Activated naive CD4-positive, alpha-beta T cell treated with anti-CD3 and anti-CD28 coated beads, Interleukin-2, amount 50 U/mL, for 24 hours (primary cell): ENCODE results near the gene CHEK1.
"Not testable (repeated sequence)": the region's sequence is repeated elsewhere in the genome, so short reads cannot be mapped to it uniquely, and the experiment has no call there.

Source experiments
- H3K27ac Mint-ChIP-seq: one replicate; pipeline ENCODE4 v1.8.0; 2021; ENCODE audit warnings: mild to moderate bottlenecking, mixed read lengths
- H3K27me3 Mint-ChIP-seq: one replicate; pipeline ENCODE4 v1.8.0; 2021; ENCODE audit warnings: mixed read lengths
- H3K36me3 Mint-ChIP-seq: one replicate; pipeline ENCODE4 v1.8.0; 2021; ENCODE audit warnings: mixed read lengths
- H3K4me1 Mint-ChIP-seq: one replicate; pipeline ENCODE4 v1.8.0; 2021; ENCODE audit warnings: mixed read lengths
- H3K4me3 Mint-ChIP-seq: one replicate; pipeline ENCODE4 v1.8.0; 2021; ENCODE audit warnings: mild to moderate bottlenecking, mixed read lengths
- H3K9me3 Mint-ChIP-seq: one replicate; pipeline ENCODE4 v1.8.0; 2021; ENCODE audit warnings: mixed read lengths

Gene CHEK1

DNA sequence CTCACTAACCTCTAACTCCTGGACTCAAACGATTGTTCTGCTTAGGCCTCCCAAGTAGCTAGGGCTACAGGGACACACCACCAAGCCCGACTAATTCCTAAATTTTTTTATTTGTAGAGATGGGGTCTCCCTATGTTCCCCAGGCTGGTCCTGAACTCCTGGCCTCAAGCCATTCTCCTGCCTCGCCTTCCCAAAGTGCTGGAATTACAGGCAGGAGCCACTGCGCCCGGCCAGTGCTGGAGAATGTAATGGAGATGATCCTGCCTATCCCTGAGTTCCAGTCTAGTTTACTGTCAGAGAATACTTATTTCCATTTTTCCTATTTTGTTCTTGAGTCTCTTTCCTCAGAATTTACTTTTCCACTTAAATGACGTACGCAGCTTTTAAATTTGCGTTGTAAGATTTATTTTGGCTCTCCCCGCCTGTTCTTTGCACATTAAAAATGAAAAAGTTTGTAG lies at the start of gene CHEK1:
Gene CHEK1, plus strand, starts transcription at position 408 of the 458 bp plus-strand sequence. CDS start 1,606 bp downstream, outside the sequence.
- Mint-ChIP-seq H3K36me3 (peaks cover 6% of the 10 kb centered on the region), H3K9me3 (no peaks in the 10 kb centered on the region), H3K4me3 (peak within 1 kb of the TSS; percentile 95), H3K27ac (peak within 1 kb of the TSS; percentile 97), H3K27me3 (no peaks in the 10 kb centered on the region), H3K4me1 (peaks cover 20% of the 10 kb centered on the region)

DNA sequence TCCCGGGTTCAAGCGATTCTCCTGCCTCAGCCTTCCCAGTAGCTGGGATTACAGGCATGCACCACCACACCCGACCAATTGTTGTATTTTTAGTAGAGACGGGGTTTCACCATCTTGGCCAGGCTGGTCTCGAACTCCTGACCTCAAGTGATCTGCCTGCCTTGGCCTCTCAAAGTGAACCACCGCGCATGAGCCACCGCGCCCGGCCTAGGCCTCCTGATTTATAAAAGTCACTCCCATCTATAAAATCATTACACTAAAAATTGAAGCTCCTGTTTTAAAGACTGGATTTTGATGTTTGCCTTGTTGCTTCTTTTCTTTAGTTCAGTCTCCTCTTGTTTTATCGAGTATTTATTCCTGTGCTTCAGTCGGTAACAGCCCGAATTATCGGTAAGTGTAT lies 47.8 kb upstream of the CHEK1 start:
- not testable (repeated sequence) for H3K27ac Mint-ChIP-seq, H3K9me3 Mint-ChIP-seq, H3K27me3 Mint-ChIP-seq, H3K4me3 Mint-ChIP-seq
- H3K36me3 Mint-ChIP-seq: peaks cover 14% of the 10 kb centered on the region
- H3K4me1 Mint-ChIP-seq: peaks cover 10% of the 10 kb centered on the region

DNA sequence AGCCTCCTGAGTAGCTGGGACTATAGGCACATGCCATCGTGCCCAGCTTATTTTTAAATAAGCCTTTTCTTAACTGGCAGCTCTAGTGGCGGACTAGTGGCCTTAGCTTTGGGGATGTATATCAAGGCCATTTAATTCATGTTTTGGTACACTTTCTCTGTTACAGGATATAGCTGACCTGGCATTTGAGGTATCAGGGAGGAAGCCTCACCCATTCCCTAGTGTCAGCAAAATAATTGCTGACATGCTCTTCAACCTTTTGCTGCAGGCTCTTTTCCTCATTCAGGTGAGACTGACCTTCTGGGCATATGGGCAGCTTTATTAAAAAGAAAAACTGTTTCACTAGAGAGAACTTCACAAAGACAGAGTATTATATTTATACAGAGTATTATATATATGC lies 46.2 kb upstream of the CHEK1 start:
- peaks cover 18% of the 10 kb centered on the region for H3K36me3 Mint-ChIP-seq
- H3K9me3 Mint-ChIP-seq: no peaks in the 10 kb centered on the region
- H3K27ac Mint-ChIP-seq: no peak overlapping the region
- peaks cover 7% of the 10 kb centered on the region for H3K4me1 Mint-ChIP-seq
- no peaks in the 10 kb centered on the region for H3K27me3 Mint-ChIP-seq
- no peak overlapping the region for H3K4me3 Mint-ChIP-seq

DNA sequence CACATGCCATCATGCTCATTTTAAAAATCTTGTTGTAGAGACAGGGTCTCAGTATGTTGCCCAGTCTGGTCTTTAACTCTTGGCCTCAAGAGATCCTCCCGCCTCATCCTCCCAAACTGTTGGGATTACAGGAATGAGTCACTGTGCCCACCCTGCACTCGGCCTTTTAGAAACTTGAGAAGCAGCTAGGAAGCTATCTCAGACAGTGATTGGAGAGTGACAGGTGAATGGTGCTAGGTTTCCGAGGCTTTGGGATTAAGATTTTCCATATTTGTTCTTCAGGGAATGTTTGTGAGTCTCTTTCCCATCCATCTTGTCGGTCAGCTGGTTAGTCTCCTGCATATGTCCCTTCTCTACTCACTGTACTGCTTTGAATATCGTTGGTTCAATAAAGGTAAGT lies 45.2 kb upstream of the CHEK1 start:
- no peaks in the 10 kb centered on the region for H3K4me1 Mint-ChIP-seq
- H3K27me3 Mint-ChIP-seq: no peaks in the 10 kb centered on the region
- H3K36me3 Mint-ChIP-seq: peaks cover 24% of the 10 kb centered on the region
- no peak overlapping the region for H3K4me3 Mint-ChIP-seq
- H3K9me3 Mint-ChIP-seq: no peaks in the 10 kb centered on the region
- H3K27ac Mint-ChIP-seq: no peak overlapping the region

DNA sequence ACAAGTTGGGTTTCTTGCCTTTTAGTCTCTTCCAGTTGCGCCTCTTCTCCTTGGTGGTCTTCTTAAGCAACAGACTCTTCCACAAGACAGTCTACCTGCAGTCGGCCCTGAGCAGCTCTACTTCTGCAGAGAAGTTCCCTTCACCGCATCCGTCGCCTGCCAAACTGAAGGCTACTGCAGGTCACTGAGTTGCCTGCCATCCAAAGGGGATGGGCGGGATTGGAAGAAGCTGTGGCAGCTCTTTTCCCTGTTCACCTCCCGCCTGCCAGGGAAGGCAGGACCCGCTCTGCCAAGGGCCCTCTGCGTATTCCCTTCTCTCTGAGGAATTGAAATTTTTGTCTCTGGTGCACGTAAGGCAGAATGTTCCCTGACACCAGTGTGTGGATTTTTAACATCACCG lies 41.5 kb upstream of the CHEK1 start:
- no peak overlapping the region for H3K27ac Mint-ChIP-seq
- no peaks in the 10 kb centered on the region for H3K9me3 Mint-ChIP-seq
- H3K4me3 Mint-ChIP-seq: no peak overlapping the region
- H3K4me1 Mint-ChIP-seq: no peaks in the 10 kb centered on the region
- H3K27me3 Mint-ChIP-seq: no peaks in the 10 kb centered on the region
- peaks cover 15% of the 10 kb centered on the region for H3K36me3 Mint-ChIP-seq

DNA sequence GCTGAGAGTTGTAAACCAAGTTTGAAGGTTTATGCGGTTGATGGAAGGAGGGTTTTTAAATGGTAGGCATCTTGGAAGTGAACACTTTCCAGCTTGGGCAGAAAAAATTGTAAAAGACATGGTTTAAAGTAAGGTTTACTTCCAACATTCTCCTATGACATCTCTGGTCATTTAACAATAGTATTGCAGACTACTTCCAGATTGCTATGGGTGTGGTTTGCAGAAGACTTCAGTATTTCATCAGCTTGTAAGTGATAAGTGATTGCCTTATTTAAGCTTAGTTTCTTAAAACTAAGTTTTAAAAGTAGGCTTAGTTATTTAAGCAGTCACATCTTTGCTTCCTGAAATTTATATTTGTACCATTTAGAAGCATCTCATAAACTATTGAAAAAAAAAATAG lies 39.5 kb upstream of the CHEK1 start:
- peaks cover 5% of the 10 kb centered on the region for H3K4me1 Mint-ChIP-seq
- no peak overlapping the region for H3K27ac Mint-ChIP-seq
- no peak overlapping the region for H3K4me3 Mint-ChIP-seq
- no peaks in the 10 kb centered on the region for H3K9me3 Mint-ChIP-seq
- H3K36me3 Mint-ChIP-seq: peaks cover 15% of the 10 kb centered on the region
- H3K27me3 Mint-ChIP-seq: no peaks in the 10 kb centered on the region

DNA sequence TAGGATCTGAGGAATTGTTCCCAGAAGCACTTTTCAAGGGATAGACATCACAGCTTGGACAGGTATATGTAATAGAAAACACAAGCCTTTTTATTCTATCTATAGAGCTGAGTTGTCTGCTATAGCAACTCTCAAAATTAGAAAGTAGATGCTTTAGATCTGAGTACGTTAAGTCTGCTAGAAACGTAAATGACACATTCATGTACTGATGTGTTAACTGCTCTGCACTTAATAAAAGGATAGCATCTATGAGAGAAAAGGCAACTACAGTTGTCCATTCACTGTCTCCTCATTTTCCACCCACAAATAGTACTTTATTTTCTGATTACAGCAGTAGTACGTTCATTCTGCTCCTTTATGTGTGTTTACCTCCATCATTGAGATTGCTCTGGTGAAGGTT lies 38.3 kb upstream of the CHEK1 start:
- Mint-ChIP-seq H3K27ac (no peak overlapping the region), H3K36me3 (peaks cover 13% of the 10 kb centered on the region), H3K4me1 (peaks cover 10% of the 10 kb centered on the region), H3K27me3 (no peaks in the 10 kb centered on the region), H3K4me3 (no peak overlapping the region), H3K9me3 (no peaks in the 10 kb centered on the region)

DNA sequence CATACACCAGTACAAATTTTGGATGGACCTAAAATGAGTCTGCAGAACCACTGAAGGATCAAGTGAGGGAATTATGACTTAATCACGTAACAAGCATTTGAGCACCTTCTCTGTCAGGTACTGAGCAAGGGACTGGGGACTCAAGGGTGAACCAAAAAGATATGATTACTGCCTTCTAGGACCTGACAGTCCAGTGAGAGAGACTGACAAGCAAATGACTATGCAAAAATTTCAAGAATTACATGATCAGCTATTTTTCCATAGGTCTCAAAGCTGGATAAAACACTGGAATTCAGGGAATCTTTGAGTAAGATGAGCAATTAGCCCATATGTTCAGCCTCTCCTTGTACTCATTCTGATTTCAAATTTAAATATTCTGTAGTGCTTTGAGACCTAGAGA lies 37.5 kb upstream of the CHEK1 start:
- H3K27me3 Mint-ChIP-seq: no peaks in the 10 kb centered on the region
- no peaks in the 10 kb centered on the region for H3K9me3 Mint-ChIP-seq
- H3K36me3 Mint-ChIP-seq: peaks cover 13% of the 10 kb centered on the region
- H3K27ac Mint-ChIP-seq: no peak overlapping the region
- H3K4me3 Mint-ChIP-seq: no peak overlapping the region
- H3K4me1 Mint-ChIP-seq: peaks cover 11% of the 10 kb centered on the region

DNA sequence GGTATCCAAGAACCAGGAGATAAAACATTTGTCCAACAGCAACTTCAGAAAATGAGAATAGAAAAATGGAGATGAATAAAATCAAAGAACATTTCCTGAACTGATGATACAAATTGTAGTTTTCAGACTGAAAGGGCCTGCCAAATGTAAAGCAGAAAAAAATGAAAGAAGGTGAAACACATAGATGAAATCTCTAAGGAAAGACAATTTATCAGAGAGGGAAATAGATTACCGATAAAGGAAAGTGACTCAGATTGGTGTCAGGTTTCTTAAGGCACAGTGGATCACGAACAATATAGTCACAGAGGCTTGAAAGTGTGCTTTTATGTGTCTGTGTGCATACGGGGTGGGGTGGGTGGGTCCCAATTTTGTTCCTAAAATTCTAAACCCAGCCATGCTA lies 36.5 kb upstream of the CHEK1 start:
- no peaks in the 10 kb centered on the region for H3K9me3 Mint-ChIP-seq

DNA sequence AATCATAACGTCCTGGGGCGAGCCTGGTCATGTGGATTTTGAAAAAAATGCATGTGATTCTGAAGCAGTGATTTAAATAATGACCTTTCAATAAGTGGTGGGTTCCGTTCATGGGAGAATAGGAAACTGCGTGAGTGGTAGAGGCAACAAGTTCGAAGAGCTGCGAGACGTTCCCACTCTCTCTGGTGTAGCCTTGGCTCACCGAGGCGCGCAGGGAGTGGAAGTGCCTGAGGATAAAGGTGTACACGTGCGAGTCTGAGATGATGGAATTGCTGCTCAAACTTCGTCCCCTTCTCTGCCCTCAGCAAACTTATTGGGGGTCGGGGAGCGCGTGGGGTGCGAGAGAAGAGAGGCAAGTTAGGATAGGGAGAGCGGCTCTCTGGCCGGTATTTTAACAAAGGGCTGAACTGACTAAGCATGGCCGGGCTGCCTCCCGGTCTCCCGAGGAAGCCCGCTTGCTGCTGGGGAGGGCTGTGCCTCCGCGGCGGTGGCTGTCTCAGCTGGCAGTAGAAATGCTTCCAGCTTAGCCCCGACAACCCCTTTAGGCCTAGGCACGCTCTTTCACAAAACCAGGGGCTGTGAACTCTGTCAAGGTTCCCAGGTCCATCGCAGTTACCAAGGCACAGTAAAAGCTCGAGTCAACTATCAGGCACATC lies 33.2 kb upstream of the CHEK1 start:
- H3K4me1 Mint-ChIP-seq: peaks cover 49% of the 10 kb centered on the region
- H3K9me3 Mint-ChIP-seq: no peaks in the 10 kb centered on the region
- H3K4me3 Mint-ChIP-seq: peak overlapping the region; percentile 97
- no peaks in the 10 kb centered on the region for H3K27me3 Mint-ChIP-seq
- peaks cover 13% of the 10 kb centered on the region for H3K36me3 Mint-ChIP-seq
- peak overlapping the region; percentile 98 for H3K27ac Mint-ChIP-seq

More for the DNA sequence above, 36.5 kb upstream of the CHEK1 start:
- no peaks in the 10 kb centered on the region for H3K27me3 Mint-ChIP-seq
- H3K36me3 Mint-ChIP-seq: peaks cover 9% of the 10 kb centered on the region
- no peak overlapping the region for H3K27ac Mint-ChIP-seq
- H3K4me1 Mint-ChIP-seq: peaks cover 21% of the 10 kb centered on the region
- no peak overlapping the region for H3K4me3 Mint-ChIP-seq

DNA sequence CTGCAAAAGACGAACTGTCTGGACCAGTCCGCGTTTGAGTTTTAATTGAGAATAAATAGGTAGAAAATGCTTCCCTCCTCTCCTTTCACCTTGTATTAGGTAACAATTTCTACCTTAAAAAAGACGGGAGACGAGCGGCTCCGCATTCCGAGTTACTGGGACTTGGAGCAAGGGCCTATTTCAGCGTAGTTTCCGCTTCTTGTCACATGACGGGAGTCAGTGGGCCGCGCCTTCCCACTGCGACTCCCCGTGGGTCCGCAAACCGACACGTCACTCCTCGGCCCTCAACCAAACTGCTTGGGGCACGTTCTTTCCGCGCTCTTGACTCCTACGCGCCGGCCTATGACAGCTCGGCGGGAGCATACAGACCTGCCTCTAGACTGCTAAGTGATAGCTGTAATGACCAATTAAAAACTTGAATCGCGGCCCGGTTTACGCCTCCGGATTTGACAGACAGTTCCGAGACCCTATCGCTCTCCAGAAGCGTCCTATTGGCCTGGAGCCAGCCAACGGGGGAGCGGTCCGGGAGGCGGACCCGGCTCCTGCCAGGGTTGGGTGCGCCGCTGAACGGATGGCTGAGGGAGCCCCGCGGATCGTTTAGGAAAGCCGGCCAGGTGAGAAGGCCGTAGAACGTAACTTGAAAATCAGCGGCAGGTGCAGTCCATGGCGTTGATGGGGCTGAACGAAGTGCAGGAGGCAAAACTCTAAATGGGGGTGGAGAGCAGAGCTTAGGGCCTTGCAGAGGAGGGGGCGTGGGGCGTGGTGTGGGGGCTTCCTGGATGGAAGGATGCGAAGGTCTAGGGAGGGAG lies 32.5 kb upstream of the CHEK1 start, which contains the start of gene STT3A:
Gene STT3A, plus strand, starts transcription at position 548 of the 809 bp plus-strand sequence. CDS start 3,064 bp downstream, outside the sequence.
- Mint-ChIP-seq H3K27me3 (no peaks in the 10 kb centered on the region), H3K4me3 (peak within 1 kb of the TSS; percentile 97), H3K36me3 (peaks cover 14% of the 10 kb centered on the region), H3K27ac (peak within 1 kb of the TSS; percentile 98), H3K9me3 (no peaks in the 10 kb centered on the region), H3K4me1 (peaks cover 53% of the 10 kb centered on the region)

DNA sequence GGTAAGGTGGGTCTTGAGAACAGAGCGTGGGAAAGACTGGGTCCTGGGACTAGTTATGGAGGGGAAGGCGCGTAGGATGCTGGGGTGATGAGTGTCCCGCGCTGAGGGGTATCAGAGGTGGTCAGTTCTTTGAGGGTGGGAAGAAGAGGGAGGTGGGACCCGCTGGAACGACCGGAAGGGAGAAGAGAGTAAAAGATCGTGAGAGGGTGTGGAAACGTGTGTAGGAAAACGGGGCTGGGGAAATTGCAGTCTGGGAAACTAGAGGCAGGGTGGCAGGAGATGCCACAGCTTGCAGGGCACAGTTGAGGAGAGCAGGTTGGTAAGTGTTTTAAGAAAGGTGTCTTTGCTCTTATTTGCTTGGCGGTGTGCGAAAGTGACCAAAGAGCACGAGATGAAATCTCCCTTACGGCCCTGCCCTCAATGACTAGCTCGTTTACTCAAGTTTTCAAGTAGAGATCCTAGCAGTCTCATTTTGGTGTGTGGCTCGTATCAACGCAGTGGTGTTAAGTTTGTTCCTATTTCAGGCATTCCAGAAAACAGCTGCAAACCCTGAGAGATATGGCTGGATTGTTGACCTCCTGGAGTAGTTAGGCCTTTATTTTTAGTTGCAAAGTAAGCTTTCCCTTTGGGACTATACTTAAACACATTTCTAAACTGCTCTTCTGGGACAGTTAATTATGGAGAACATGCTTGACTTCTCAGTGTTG lies 31.7 kb upstream of the CHEK1 start:
- peak overlapping the region; percentile 98 for H3K27ac Mint-ChIP-seq
- H3K36me3 Mint-ChIP-seq: peaks cover 14% of the 10 kb centered on the region
- H3K27me3 Mint-ChIP-seq: no peaks in the 10 kb centered on the region
- H3K4me3 Mint-ChIP-seq: peak overlapping the region; percentile 97
- peaks cover 54% of the 10 kb centered on the region for H3K4me1 Mint-ChIP-seq
- H3K9me3 Mint-ChIP-seq: no peaks in the 10 kb centered on the region

DNA sequence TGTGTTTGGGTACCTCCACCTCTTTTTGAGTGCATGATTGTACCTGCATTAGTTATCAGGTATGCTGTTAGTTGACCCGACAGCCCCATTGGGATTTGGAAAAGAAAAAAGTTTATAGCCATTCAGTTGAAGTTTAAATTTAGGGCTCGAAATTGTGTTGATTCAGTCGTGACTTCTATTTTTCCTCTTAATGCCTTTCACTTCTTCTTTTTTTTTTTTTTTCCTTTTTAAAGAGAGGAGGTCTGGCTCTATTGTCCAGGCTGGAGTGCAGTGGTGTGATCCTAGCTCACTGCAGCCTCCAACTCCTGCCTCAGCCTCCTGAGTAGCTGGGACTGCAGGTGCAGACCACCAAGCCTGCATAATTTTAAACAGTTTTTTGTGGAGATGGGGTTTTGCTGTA lies 30.0 kb upstream of the CHEK1 start:
- H3K4me3 Mint-ChIP-seq: peak overlapping the region; percentile 63
- H3K27ac Mint-ChIP-seq: no peak overlapping the region

DNA sequence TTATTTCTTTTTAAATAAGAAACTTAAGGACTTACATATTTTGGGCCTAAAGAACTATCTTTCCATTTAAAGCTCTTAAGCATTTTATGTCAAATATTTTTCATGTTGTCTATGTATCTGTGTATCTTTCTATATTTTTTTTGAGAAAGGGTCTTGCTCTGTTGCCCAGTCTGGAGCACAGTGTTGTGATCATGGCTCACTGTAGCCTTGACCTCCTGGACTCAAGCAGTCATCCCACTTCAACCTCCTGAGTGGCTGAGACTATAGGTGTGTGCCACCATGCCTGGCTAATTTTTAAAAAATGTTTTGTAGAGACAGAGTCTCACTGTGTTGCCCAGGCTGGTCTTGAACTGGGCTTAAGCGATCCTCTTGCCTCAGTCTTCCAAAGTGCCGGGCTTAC lies 24.3 kb upstream of the CHEK1 start:
- no peak overlapping the region for H3K4me3 Mint-ChIP-seq
- no peak overlapping the region for H3K27ac Mint-ChIP-seq
- no peaks in the 10 kb centered on the region for H3K27me3 Mint-ChIP-seq
- no peaks in the 10 kb centered on the region for H3K9me3 Mint-ChIP-seq
- peaks cover 17% of the 10 kb centered on the region for H3K4me1 Mint-ChIP-seq
- H3K36me3 Mint-ChIP-seq: peaks cover 24% of the 10 kb centered on the region

More for the DNA sequence above, 30.0 kb upstream of the CHEK1 start:
- Mint-ChIP-seq H3K9me3 (no peaks in the 10 kb centered on the region), H3K4me1 (peaks cover 50% of the 10 kb centered on the region), H3K36me3 (peaks cover 16% of the 10 kb centered on the region), H3K27me3 (no peaks in the 10 kb centered on the region)

DNA sequence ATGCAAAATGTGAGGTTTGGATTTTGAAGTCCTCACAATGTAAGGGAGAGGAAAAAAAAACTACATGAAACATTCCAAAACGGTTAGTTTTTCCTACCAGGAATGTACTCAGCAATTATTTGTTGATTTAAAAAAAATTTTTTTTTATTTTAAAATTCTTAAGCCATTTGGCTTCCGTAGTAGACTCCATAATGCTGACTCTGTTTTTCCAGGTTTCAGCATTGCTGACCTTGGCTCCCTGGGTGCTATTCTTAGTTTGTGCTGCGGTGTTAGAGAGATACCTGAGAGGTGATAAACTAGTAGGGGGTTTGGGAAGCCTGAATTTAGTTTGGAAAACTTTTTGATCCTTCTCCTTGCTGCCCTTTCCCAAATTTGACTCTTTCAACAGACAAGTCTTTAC lies 21.8 kb upstream of the CHEK1 start:
- Mint-ChIP-seq H3K9me3 (no peaks in the 10 kb centered on the region), H3K4me1 (peaks cover 4% of the 10 kb centered on the region), H3K4me3 (no peak overlapping the region), H3K27me3 (no peaks in the 10 kb centered on the region), H3K36me3 (peaks cover 24% of the 10 kb centered on the region), H3K27ac (no peak overlapping the region)

DNA sequence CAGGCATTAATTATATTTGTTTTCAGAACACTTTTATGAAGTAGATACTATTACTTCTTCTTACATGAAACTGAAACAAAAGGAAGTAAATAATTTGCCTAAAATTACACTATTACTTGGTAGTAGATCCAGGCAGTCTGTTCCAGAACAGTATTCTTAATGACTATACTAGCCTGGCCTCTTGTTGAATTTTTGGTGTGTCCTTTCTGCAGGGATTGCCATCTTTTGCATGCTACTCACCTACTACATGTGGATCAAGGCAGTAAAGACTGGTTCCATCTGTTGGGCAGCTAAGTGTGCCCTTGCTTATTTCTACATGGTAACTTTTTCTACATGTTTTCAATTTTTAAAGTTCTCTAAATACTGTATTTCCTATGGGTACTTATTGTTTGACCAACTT lies 19.5 kb upstream of the CHEK1 start:
- peaks cover 4% of the 10 kb centered on the region for H3K4me1 Mint-ChIP-seq
- H3K36me3 Mint-ChIP-seq: peaks cover 33% of the 10 kb centered on the region
- no peaks in the 10 kb centered on the region for H3K27me3 Mint-ChIP-seq
- no peak overlapping the region for H3K27ac Mint-ChIP-seq
- H3K9me3 Mint-ChIP-seq: no peaks in the 10 kb centered on the region
- no peak overlapping the region for H3K4me3 Mint-ChIP-seq
